SU-DHL-6 (cell line): ENCODE results near the gene TNP1.

Experiments used
- H2AFZ ChIP-seq: fragments of 200-600 bp; sonication (generic); 2 replicates; pipeline ENCODE4 v1.6.1; 2014; ENCODE audit warnings: low read depth, mild to moderate bottlenecking, moderate library complexity, mixed read lengths, antibody characterized with exemption, low read length; ENCODE audit not compliant: severe bottlenecking
- H3F3A ChIP-seq: fragments of 200-600 bp; shearing (Covaris generic); 2 replicates; pipeline ENCODE4 v1.6.0; 2016; ENCODE audit warnings: antibody characterized with exemption, mild to moderate bottlenecking; ENCODE audit not compliant: insufficient read depth
- H3K27ac ChIP-seq: fragments of 200-600 bp; sonication (generic); 2 replicates; pipeline ENCODE4 v1.5.1; 2016; ENCODE audit warnings: low read depth, mild to moderate bottlenecking, low read length, moderate library complexity, mixed read lengths
- H3K27me3 ChIP-seq: fragments of 200-600 bp; sonication (generic), shearing (Covaris generic); 2 replicates; pipeline ENCODE4 v1.6.0; 2014; ENCODE audit warnings: mild to moderate bottlenecking, low read length
- H3K36me3 ChIP-seq: fragments of 200-600 bp; sonication (generic); 2 replicates; pipeline ENCODE4 v1.6.1; 2014; ENCODE audit warnings: mild to moderate bottlenecking, low read length, mixed read lengths
- H3K4me2 ChIP-seq: fragments of 300-600, 200-600 bp; shearing (Covaris generic), sonication (generic); 2 replicates; pipeline ENCODE4 v1.6.0; 2014; ENCODE audit warnings: low read length, low read depth, mild to moderate bottlenecking; ENCODE audit not compliant: poor library complexity, severe bottlenecking
- H3K4me3 ChIP-seq: fragments of 200-600 bp; sonication (generic); 2 replicates; pipeline ENCODE4 v1.5.1; 2014; ENCODE audit warnings: antibody characterized with exemption, low read length, mild to moderate bottlenecking, mixed read lengths; ENCODE audit not compliant: insufficient read depth, poor library complexity, severe bottlenecking
- H3K79me2 ChIP-seq: fragments of 200-600 bp; sonication (generic); 2 replicates; pipeline ENCODE4 v1.6.1; 2014; ENCODE audit warnings: mild to moderate bottlenecking, low read length, moderate library complexity; ENCODE audit not compliant: insufficient read depth
- H3K9ac ChIP-seq: fragments of 200-600 bp; sonication (generic); 2 replicates; pipeline ENCODE4 v1.7.0; 2014; ENCODE audit warnings: mild to moderate bottlenecking, low read length
- H3K9me2 ChIP-seq: fragments of 200-600 bp; sonication (generic); replicated peaks from 2 replicates; pipeline ENCODE4 v1.6.1; 2014; ENCODE audit warnings: low read length; ENCODE audit not compliant: insufficient read depth
- H3K9me3 ChIP-seq: fragments of 200-600 bp; sonication (generic); 2 replicates; pipeline ENCODE4 v1.6.1; 2014; ENCODE audit warnings: low read length, mixed read lengths; ENCODE audit not compliant: insufficient read depth
- H4K20me1 ChIP-seq: fragments of 200-600 bp; sonication (generic); 2 replicates; pipeline ENCODE4 v1.6.1; 2014; ENCODE audit warnings: low read depth, mild to moderate bottlenecking, antibody characterized with exemption, low read length, moderate library complexity, mixed read lengths
- CTCF ChIP-seq: fragments of 200-600 bp; sonication (generic); IDR thresholded peaks from one replicate; pipeline ENCODE4 v1.5.1; 2017; ENCODE audit warnings: antibody characterized with exemption, mild to moderate bottlenecking, low read length, moderate library complexity; ENCODE audit not compliant: insufficient read depth, poor library complexity, severe bottlenecking
- EZH2phosphoT487 ChIP-seq: fragments of 200-600 bp; sonication (generic), shearing (Covaris generic); conservative IDR thresholded peaks from 2 replicates; pipeline ENCODE4 v1.6.1; 2018; ENCODE audit warnings: mild to moderate bottlenecking, antibody characterized with exemption, low read length, moderate library complexity, mixed read lengths

The TNP1 gene

GRCh38 chr2:216879727-216880508, 20.1 kb upstream of the TNP1 start:
- H3K4me3 ChIP-seq: no peak overlapping the region
- no peak for TF ChIP-seq CTCF
- no peak for TF ChIP-seq EZH2phosphoT487
- H3K36me3 ChIP-seq: no peaks in the 10 kb centered on the region
- H3K9ac ChIP-seq: no peak overlapping the region
- no peak overlapping the region for H3K27ac ChIP-seq
- H3K4me2 ChIP-seq: no peak overlapping the region
- no peaks in the 10 kb centered on the region for H3F3A ChIP-seq
- H3K27me3 ChIP-seq: no peaks in the 10 kb centered on the region
- H3K9me3 ChIP-seq: no peaks in the 10 kb centered on the region
- H3K9me2 ChIP-seq: no peaks in the 10 kb centered on the region
- H2AFZ ChIP-seq: no peak overlapping the region
- H3K79me2 ChIP-seq: no peaks in the 10 kb centered on the region
- H4K20me1 ChIP-seq: no peaks in the 10 kb centered on the region

- H3K9ac ChIP-seq: no peak overlapping the region
- H3K4me3 ChIP-seq: no peak overlapping the region
- TF ChIP-seq CTCF: no peak
- TF ChIP-seq EZH2phosphoT487: no peak
- no peak overlapping the region for H2AFZ ChIP-seq
- no peak overlapping the region for H3K27ac ChIP-seq
- no peaks in the 10 kb centered on the region for H3K9me2 ChIP-seq
- no peak overlapping the region for H3K4me2 ChIP-seq
- no peaks in the 10 kb centered on the region for H3K79me2 ChIP-seq
- no peaks in the 10 kb centered on the region for H4K20me1 ChIP-seq
- no peaks in the 10 kb centered on the region for H3K36me3 ChIP-seq
- H3F3A ChIP-seq: no peaks in the 10 kb centered on the region
- H3K27me3 ChIP-seq: no peaks in the 10 kb centered on the region
- H3K9me3 ChIP-seq: no peaks in the 10 kb centered on the region
Measured at GRCh38 chr2:216878072-216878471, 18.2 kb upstream of the TNP1 start.

GRCh38 chr2:216877085-216877484, 17.2 kb upstream of the TNP1 start:
- Histone ChIP-seq H3K4me3 (no peak overlapping the region), H3K4me2 (no peak overlapping the region), H3K9me2 (no peaks in the 10 kb centered on the region), H2AFZ (no peak overlapping the region), H4K20me1 (no peaks in the 10 kb centered on the region), H3K27ac (no peak overlapping the region), H3K79me2 (no peaks in the 10 kb centered on the region), H3K9me3 (no peaks in the 10 kb centered on the region), H3K9ac (no peak overlapping the region), H3F3A (no peaks in the 10 kb centered on the region), H3K27me3 (no peaks in the 10 kb centered on the region), H3K36me3 (no peaks in the 10 kb centered on the region)
- TF ChIP-seq EZH2phosphoT487 (no peak), CTCF (no peak)
